Motor neuron (in vitro differentiated cells): ENCODE results near the gene CALML5. TPM values are rescaled to one million over a fixed set of nuclear protein-coding genes. Genes with fewer than 3 reads are reported as not detected.

ENCODE experiments used
- ATAC-seq, 8 experiments: fragments of 200-7000 bp; cut with Tn5 transposase; replicated peaks in 6 of 8; 2 replicates each; pipeline ENCODE4 v1.8.0; 2021; ENCODE audit warnings: mild to moderate bottlenecking in 8 of 8, moderate library complexity in 8 of 8
- H3K27ac ChIP-seq, 2 donors: fragments of 250-450 bp; sonication (Bioruptor Pico); 2 replicates each; pipeline ENCODE4 v1.9.0; 2021; ENCODE audit warnings: antibody characterized with exemption in 2 of 2, mild to moderate bottlenecking in 2 of 2, moderate library complexity in 1 of 2
- H3K4me1 ChIP-seq, 2 donors: fragments of 250-450 bp; sonication (Bioruptor Pico); replicated peaks in 1 of 2; 2 replicates each; pipeline ENCODE4 v1.6.1; 2021; ENCODE audit warnings: antibody characterized with exemption in 2 of 2, mild to moderate bottlenecking in 2 of 2, moderate library complexity in 1 of 2
- H3K4me3 ChIP-seq, 5 donors: fragments of 250-450 bp; sonication (Bioruptor Pico); 2 replicates each; pipeline ENCODE4 v1.9.0; 2021; ENCODE audit warnings: antibody characterized with exemption in 5 of 5, mild to moderate bottlenecking in 5 of 5, moderate library complexity in 4 of 5
- WGBS, 10 experiments: fragments of 450-650 bp; shearing (Covaris generic); methylation state at CpG; one replicate each; pipeline ENCODE4 v1.0.0; 2022; 5-methylcytosine and 5-hydroxymethylcytosine counted together
- in situ Hi-C, 9 experiments: fragments of 400-800 bp; cut with MboI; loops; one replicate each; pipeline ENCODE4 v1.15.0; 2021; ENCODE audit warnings: low sequenced_read_pairs in 9 of 9, low pct_unique_long_range_greater_than_20kb in 2 of 9; ENCODE audit not compliant: unreplicated experiment in 9 of 9
- total RNA-seq, 8 experiments: library from RNA; unstranded; fragments of 300-600 nt; gene quantifications; 2 replicates each; pipeline versions ENCODE4 v1.2.3 to v1.2.4, GENCODE V29; 2022

Gene CALML5
- total RNA-seq, 8 experiments from 2014 or later = 0.47 to 3.3 (median 1.7) TPM; not detected in 5

DNA sequence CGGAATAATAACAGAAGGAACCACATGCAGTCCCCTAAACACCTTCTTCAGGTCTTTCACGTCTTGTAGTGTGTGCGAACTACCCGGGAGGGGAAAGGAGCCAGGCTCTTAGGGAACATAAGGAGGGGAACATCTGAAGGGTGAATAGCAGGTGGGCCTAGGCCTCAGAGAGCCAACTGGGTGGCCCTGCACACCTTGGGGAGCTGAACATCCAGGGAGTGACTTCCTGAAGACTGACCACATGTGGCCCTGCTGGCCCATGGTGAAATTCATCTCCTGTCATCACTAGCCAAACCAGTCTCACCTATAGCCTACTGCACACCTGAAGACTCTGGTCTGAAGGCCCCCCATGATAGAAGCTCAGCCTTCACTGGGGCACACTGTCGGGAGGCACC, 31.0 kb upstream of the CALML5 start:
- Histone ChIP-seq H3K27ac (no peak overlapping the region), H3K4me3 (no peak overlapping the region), H3K4me1 (peaks cover 0 to 6% of the 10 kb centered on the region in 2 donors)
- WGBS, 10 experiments = 58 to 100% (median 89%) methylated on average over 1 to 4 of the region's 5 CpGs; no CpG with 5 or more reads in 6 of the 10 experiments
- in situ Hi-C loops = no loop called here
- ATAC-seq = no peak

DNA sequence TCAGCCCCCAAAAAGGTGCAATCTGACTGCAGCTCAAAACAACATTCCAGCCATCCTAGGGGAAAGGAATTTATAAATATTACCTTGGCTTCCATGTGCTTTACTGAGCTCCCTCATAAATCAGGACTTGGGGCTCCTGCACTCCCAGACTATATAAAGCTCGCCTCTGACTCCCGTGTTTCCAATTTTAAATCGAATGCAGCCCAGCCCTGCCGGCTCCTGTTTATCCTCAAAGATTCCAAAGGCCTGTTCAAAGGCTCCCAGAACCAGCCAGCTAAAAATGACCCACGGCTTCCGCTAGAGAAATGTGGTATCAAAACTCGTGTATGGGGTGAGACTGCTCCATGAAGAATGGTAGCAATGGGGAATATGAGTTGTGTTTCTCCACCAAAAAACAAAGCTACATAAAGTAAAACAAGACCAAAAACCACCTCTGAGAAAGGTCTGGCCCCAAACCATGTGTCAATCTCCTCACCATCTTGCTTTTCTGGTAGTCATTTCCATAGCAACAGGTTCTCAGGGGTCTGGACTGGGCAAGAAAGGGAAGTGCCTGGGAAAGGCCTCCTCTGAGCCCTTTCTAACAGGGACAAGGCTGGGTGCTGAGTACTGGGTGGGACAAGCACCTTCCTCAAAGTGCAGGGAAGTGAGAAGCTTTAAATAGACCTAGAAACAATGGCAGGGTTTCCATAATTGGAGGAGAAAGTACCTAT, 30.5 kb upstream of the CALML5 start:
- WGBS, 10 experiments = 35 to 91% (median 83%) methylated on average over 2 to 7 of the region's 7 CpGs; no CpG with 5 or more reads in 1 of the 10 experiments

DNA sequence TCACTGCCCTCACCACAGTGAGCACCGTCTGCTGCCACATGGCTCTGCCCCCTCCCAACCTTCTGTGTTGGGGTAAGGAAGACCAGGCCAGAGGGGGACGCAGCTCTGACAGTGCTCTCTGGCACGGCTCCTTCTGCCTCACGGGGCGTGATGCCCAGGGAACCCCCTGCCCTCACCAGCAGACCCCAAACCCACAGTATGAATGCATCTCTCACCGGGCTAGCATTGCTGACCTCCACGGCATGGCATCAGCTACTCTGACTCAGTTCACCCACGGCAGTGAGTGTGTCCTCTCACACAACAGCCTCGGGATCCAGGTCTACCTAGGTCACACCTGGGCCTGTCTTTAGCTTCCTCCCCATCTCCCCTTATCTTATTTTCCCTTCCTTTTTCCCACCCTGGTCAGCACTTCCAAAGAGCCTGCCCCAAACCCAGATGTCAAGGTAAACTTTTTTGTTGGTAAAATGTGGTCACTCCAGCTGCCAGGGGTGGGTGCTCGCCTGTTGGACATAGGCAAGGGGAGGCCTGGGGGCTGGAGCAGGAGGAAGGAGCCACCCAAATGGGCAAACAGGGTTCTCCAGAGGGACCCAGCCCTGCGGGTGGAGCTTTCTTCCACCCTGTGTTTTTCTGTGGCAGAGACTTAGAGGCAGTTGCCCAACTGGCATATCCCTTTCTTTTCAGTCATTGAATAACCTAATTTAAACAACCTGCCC, 29.8 kb upstream of the CALML5 start:
- Histone ChIP-seq H3K4me1 (peaks cover 0 to 6% of the 10 kb centered on the region in 2 donors), H3K27ac (no peak overlapping the region), H3K4me3 (no peak overlapping the region)
- WGBS, 10 experiments = 20 to 100% (median 63%) methylated on average over 1 to 7 of the region's 11 CpGs; no CpG with 5 or more reads in 4 of the 10 experiments
- in situ Hi-C loops = no loop called here
- no peak for ATAC-seq

More for the DNA sequence above, 30.5 kb upstream of the CALML5 start:
- H3K4me1 ChIP-seq = peaks cover 0 to 6% of the 10 kb centered on the region in 2 donors
- no peak for ATAC-seq
- H3K4me3 ChIP-seq = no peak overlapping the region
- no peak overlapping the region for H3K27ac ChIP-seq
- in situ Hi-C loops = no loop called here

DNA sequence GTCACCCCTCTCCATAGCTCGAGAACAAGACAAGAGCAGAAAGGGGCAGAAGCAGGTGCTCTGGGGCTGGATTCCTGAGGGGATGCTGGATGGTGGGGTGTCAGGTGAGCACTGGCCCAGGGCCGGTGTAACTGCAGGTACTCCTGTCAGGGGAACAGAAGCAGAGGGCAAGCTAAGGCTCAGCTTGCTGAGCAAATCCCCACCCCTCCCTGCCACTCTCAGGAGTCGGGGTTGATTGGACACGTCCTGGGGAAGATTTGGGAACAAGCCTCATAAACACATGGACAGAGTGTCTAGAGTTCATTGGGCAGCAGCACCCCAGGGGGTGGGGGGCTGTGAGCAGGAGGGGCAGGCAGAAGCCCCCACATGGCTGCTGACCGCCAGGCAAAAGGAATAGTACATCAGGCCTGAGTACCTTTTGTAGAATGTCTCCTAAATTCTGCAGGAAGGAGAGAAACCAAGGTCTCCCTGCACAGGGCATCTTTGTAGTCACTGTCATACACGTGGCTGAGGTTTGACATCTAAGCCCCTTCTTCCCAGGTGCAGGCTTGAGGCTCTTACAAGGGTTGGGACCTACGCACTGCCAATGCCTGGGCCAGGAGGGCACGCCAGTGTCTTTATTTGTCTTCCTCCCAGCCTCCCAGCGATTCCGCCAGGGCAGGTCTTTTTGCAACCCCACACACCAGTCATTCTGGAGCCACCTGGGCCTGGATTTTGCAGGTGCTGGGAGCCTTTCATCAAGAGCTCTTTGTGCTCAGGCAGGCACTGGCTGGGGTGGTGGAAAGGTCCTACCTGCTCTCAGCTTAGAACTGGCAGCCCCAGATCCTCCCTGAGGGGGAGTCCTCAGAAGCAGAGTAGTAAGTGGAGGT, 28.2 kb upstream of the CALML5 start:
- 0 to 91% (median 60%) methylated on average over 1 to 5 of the region's 10 CpGs; no CpG with 5 or more reads in 3 of the 10 experiments for WGBS, 10 experiments
- Histone ChIP-seq H3K27ac (no peak overlapping the region), H3K4me3 (no peak overlapping the region), H3K4me1 (peaks cover 0 to 6% of the 10 kb centered on the region in 2 donors)
- no peak for ATAC-seq
- in situ Hi-C loops = no loop called here

DNA sequence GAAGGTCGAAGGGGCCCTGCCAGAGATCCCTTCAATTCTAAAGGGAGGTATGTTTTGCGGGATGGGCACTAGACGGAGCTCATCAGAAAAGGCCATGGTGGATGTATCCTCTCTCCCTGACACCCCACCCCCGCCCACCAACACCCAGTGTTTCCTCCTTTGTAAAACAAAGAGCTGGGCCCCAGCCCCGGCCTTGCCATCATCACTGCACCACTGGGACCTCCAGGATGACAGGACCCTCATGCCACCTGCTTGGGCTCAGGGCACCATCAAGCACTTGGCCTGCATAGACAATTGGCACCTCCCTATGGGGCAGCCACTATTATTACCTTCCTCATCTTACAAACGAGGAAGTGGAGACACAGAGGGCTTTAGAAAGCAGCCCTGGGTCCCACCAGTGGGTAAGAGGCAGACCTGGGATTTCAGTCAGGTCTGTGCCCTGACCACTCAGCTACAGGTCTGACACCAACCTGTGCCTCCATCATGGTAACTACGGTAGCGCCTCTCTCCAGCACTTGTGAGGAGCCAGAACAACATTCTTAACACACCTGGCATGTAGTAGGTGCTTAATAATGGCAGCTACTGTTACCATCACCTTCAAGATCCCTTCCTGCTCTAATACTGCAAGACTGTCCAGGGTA, 27.4 kb upstream of the CALML5 start:
- in situ Hi-C loops = no loop called here
- 50 to 100% (median 83%) methylated on average over 1 to 3 of the region's 8 CpGs; no CpG with 5 or more reads in 5 of the 10 experiments for WGBS, 10 experiments
- Histone ChIP-seq H3K4me3 (no peak overlapping the region), H3K27ac (no peak overlapping the region), H3K4me1 (peaks cover 0 to 6% of the 10 kb centered on the region in 2 donors)
- ATAC-seq = no peak

DNA sequence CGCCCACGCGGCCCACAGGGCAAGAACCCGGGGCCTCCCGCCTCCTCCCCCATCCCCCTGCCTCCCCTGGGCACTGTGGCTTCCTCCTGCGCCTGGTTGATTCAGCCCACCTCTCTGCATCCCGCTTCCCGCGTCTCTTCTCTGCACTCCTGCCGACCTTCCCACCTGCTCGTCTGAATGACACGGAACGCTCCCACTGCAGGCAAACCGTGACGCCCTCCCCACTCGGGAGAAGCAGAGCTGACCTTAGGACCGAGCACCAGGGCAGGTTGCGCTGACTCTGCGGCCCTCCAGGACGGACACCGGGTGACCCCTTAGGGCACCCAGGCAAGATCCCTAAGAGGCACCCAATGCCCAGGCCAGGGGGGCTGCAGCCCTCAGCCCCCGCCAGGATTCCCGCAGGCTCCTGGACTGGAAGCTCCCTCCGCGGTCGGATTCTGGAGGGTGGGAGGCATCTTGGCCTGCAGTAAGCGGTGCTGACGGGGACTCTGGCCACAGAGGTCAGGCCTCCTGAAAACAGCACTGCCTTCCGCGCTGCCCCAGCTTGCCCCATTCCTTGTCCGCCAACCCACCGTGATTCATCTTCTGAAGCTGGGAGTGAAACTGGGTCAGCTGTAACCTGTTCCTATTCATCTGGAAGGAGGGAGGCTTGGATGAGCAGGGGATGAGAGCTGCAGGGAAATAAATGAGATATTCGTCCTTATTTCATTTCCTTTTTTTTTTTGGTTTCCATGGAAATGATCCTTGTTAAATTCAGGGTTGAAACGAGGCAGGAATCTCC, 26.4 kb upstream of the CALML5 start:
- peak in 5 of 8 experiments; percentile 43 to 87 (median 65) for ATAC-seq
- Histone ChIP-seq H3K4me1 (peaks cover 0 to 6% of the 10 kb centered on the region in 2 donors), H3K4me3 (no peak overlapping the region), H3K27ac (no peak overlapping the region)
- 0 to 77% (median 47%) methylated on average over 1 to 5 of the region's 34 CpGs; no CpG with 5 or more reads in 3 of the 10 experiments for WGBS, 10 experiments
- in situ Hi-C loops = no loop called here

DNA sequence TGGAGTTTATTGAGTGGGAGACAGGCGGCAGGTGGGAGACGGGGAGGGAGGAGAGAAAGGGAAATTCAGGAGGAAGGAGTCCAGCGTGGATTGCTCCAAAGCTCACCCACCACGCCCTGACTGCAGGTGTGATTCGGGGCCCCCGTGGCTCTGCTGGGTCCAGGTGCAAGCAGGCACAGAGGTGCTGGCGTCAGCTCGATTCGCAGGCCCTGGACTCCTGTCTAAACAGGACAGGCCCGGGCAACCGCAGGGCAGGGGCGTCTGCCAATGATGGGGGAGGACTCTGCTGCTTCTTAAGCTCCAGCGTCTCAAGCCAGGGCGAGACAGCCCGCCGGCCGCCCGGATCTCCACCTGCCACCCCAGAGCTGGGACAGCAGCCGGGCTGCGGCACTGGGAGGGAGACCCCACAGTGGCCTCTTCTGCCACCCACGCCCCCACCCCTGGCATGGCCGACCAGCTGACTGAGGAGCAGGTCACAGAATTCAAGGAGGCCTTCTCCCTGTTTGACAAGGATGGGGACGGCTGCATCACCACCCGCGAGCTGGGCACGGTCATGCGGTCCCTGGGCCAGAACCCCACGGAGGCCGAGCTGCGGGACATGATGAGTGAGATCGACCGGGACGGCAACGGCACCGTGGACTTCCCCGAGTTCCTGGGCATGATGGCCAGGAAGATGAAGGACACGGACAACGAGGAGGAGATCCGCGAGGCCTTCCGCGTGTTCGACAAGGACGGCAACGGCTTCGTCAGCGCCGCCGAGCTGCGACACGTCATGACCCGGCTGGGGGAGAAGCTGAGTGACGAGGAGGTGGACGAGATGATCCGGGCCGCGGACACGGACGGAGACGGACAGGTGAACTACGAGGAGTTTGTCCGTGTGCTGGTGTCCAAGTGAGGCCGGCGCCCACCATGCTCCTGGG, 25.5 kb upstream of the CALML5 start, which contains the start of gene CALML3:
CALML3 (plus strand) TSS at position 321 of the 920 bp plus-strand sequence; CDS start at position 446, 125 bp downstream.
- no peak within 1 kb of the TSS for H3K4me3 ChIP-seq
- 70 to 100% (median 98%) methylated on average over 2 to 18 of the region's 64 CpGs; no CpG with 5 or more reads in 3 of the 10 experiments for WGBS, 10 experiments
- in situ Hi-C loops = no loop called here
- H3K4me1 ChIP-seq = peaks cover 0 to 6% of the 10 kb centered on the region in 2 donors
- no peak for ATAC-seq
- no peak within 1 kb of the TSS for H3K27ac ChIP-seq

DNA sequence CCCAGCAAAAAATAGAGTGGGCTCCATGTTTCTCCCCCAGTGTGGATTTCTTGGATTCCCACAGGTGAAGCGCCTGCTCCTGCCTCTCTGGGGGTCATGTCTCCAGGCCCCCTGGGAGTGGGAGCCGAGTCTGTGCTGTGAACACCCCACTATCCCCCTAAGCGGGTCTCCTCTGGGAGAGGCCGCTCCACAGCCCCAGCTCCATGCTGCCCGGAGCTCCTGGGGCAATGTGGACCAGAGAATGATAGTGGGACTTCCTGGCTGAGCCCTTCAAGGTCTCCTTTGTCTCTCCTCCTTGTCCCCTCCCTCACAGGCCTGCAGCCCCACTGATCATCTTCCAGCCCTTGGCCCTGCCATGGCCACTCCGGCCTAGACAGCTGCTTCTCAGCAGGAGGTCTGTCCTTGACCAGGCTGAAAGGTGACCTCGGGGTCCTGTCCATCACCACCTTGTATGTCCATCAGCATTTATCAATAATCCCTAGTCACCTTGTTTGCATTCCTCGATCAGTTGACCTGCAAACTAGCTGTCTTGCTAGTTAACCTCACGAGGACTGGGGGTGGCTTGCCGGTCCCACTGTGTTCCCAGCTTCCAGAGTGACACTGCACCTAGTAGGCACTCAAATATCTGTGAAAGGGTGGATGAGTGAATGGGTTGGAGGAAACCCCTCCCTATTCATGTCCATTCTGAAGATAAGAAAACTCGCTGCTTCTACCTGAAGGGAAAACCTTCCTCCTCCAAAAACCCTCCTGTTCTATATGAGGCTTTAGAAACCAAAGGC, 24.6 kb upstream of the CALML5 start:
- Histone ChIP-seq H3K4me1 (peaks cover 0 to 6% of the 10 kb centered on the region in 2 donors), H3K4me3 (no peak overlapping the region), H3K27ac (no peak overlapping the region)
- no peak for ATAC-seq
- WGBS, 10 experiments = 70 to 100% (median 92%) methylated on average over 1 to 5 of the region's 11 CpGs; no CpG with 5 or more reads in 1 of the 10 experiments
- in situ Hi-C loops = no loop called here

DNA sequence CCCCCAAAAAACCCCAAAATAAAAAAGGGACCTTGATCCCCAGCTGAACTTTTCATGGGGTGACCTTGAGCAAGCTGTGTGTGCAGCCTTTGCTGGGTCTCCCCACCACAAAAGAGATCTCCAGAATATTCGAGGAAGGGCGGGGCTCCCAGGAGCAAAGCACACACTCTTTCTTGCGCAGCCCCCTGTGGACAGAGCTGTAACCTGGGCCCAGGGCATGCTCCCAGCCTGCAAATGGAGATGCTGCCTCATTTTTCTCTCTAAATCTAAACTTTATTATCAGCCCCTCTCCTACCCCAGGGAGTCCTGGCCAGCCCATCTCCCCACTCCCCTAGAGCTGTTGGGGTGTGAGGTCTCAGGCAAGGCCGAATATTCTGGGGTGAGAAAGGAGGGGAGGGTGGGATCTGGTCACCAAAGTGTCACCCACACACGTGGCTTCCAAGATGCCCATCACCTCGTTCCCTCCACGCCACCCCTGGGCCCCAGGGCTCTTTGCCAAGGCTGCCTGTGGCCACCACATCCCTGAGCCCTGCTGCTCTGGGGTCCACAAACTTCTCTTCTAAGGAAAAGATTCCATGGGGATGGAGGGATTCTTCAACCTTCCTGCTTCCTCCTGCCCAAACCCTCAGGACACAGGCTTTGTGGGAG, 23.7 kb upstream of the CALML5 start:
- in situ Hi-C loops = no loop called here
- WGBS, 10 experiments = 0 to 80% (median 55%) methylated on average over 1 to 5 of the region's 7 CpGs; no CpG with 5 or more reads in 7 of the 10 experiments
- peaks cover 0 to 6% of the 10 kb centered on the region in 2 donors for H3K4me1 ChIP-seq
- H3K27ac ChIP-seq = no peak overlapping the region
- no peak for ATAC-seq
- H3K4me3 ChIP-seq = no peak overlapping the region

DNA sequence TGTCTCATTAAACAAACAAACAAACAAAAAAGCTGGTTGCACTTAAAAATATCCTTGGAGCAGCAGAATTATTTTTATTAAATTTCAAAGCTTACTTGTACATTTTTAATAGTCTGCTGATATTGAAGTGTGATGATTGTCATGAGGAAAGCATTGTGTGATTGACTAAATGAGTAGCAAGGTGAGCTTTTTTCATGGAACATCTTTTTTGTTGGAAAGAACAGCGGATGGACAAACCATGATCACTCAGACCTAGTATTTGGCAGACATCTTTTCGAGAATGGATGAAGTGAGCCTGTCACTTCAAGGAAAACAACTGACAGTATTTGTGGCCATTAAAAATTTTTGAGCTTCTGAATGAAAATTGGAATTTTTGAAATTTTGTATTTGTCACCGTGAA, 19.7 kb upstream of the CALML5 start:
- H3K4me3 ChIP-seq = no peak overlapping the region
- WGBS, 10 experiments = 28 to 88% (median 79%) methylated on average over 1 to 3 of the region's 3 CpGs; no CpG with 5 or more reads in 1 of the 10 experiments
- no peaks in the 10 kb centered on the region for H3K4me1 ChIP-seq
- in situ Hi-C loops = no loop called here
- H3K27ac ChIP-seq = no peak overlapping the region
- ATAC-seq = no peak
